Renal cortex interstitium (tissue), 15 donors: ENCODE data around the gene MUL1. TPM values are rescaled to one million over a fixed set of nuclear protein-coding genes. Genes with fewer than 3 reads are reported as not detected.

Experiments
- DNase-seq, 11 donors: peaks; one replicate each; pipeline ENCODE4 v3.0.0-alpha.2; 2013; ENCODE audit warnings: low read depth in 9 of 11, low spot score in 4 of 11; ENCODE audit errors: extremely low read depth in 1 of 11
- long read RNA-seq, 16 experiments: transcript quantifications; one replicate each; lab custom pipeline, GENCODE V29; 2026
- polyA plus RNA-seq, 3 donors: library from polyadenylated mRNA; unstranded; fragments of 120-200 nt; gene quantifications; one replicate each; pipeline ENCODE4 v1.2.1, GENCODE V29; 2013; ENCODE audit not compliant: insufficient read length in 3 of 3

MUL1 gene, protein sequence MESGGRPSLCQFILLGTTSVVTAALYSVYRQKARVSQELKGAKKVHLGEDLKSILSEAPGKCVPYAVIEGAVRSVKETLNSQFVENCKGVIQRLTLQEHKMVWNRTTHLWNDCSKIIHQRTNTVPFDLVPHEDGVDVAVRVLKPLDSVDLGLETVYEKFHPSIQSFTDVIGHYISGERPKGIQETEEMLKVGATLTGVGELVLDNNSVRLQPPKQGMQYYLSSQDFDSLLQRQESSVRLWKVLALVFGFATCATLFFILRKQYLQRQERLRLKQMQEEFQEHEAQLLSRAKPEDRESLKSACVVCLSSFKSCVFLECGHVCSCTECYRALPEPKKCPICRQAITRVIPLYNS
- 10 to 100 TPM; 30.4 to 39.7 (median 34.3) TPM for polyA plus RNA-seq
- long read RNA-seq, donor 1, transcript MUL1-201 (4 exons, 2,438 nt), result major isoform, 8 of 8 reads
- long read RNA-seq, donor 1, partial matches to known transcripts, result 0 of 8 reads
- long read RNA-seq, donor 1, other reads (novel, unspliced or antisense), result 0 of 8 reads
- long read RNA-seq, donor 2, transcript MUL1-201 (4 exons, 2,438 nt), result major isoform, 9 of 9 reads
- long read RNA-seq, donor 2, partial matches to known transcripts, result 0 of 9 reads
- long read RNA-seq, donor 2, other reads (novel, unspliced or antisense), result 0 of 9 reads
- long read RNA-seq, donor 3, transcript MUL1-201 (4 exons, 2,438 nt), result major isoform, 31 of 31 reads
- long read RNA-seq, donor 3, partial matches to known transcripts, result 0 of 31 reads
- long read RNA-seq, donor 3, other reads (novel, unspliced or antisense), result 0 of 31 reads
- long read RNA-seq, donor 4, transcript MUL1-201 (4 exons, 2,438 nt), result major isoform, 19 of 19 reads
- long read RNA-seq, donor 4, partial matches to known transcripts, result 0 of 19 reads
- long read RNA-seq, donor 4, other reads (novel, unspliced or antisense), result 0 of 19 reads
- long read RNA-seq, donor 5, result 0 reads
- long read RNA-seq, donor 6, transcript MUL1-201 (4 exons, 2,438 nt), result major isoform, 12 of 12 reads
- long read RNA-seq, donor 6, partial matches to known transcripts, result 0 of 12 reads
- long read RNA-seq, donor 6, other reads (novel, unspliced or antisense), result 0 of 12 reads
- long read RNA-seq, donor 7, transcript MUL1-201 (4 exons, 2,438 nt), result major isoform, 11 of 22 reads
- long read RNA-seq, donor 7, partial matches to known transcripts, result 11 of 22 reads
- long read RNA-seq, donor 7, other reads (novel, unspliced or antisense), result 0 of 22 reads
- long read RNA-seq, donor 8, transcript MUL1-201 (4 exons, 2,438 nt), result major isoform, 33 of 126 reads
- long read RNA-seq, donor 8, partial matches to known transcripts, result 51 of 126 reads
- long read RNA-seq, donor 8, other reads (novel, unspliced or antisense), result 42 of 126 reads
- long read RNA-seq, donor 9, transcript MUL1-201 (4 exons, 2,438 nt), result major isoform, 17 of 17 reads
- long read RNA-seq, donor 9, partial matches to known transcripts, result 0 of 17 reads
- long read RNA-seq, donor 9, other reads (novel, unspliced or antisense), result 0 of 17 reads
- long read RNA-seq, donor 10, transcript MUL1-201 (4 exons, 2,438 nt), result major isoform, 17 of 17 reads
- long read RNA-seq, donor 10, partial matches to known transcripts, result 0 of 17 reads
- long read RNA-seq, donor 10, other reads (novel, unspliced or antisense), result 0 of 17 reads
- long read RNA-seq, donor 11, transcript MUL1-201 (4 exons, 2,438 nt), result major isoform, 7 of 7 reads
- long read RNA-seq, donor 11, partial matches to known transcripts, result 0 of 7 reads
- long read RNA-seq, donor 11, other reads (novel, unspliced or antisense), result 0 of 7 reads
- long read RNA-seq, donor 12, transcript MUL1-201 (4 exons, 2,438 nt), result major isoform, 7 of 7 reads
- long read RNA-seq, donor 12, partial matches to known transcripts, result 0 of 7 reads
- long read RNA-seq, donor 12, other reads (novel, unspliced or antisense), result 0 of 7 reads
- long read RNA-seq, donor 13, transcript MUL1-201 (4 exons, 2,438 nt), result major isoform, 37 of 37 reads
- long read RNA-seq, donor 13, partial matches to known transcripts, result 0 of 37 reads
- long read RNA-seq, donor 13, other reads (novel, unspliced or antisense), result 0 of 37 reads
- long read RNA-seq, donor 14, transcript MUL1-201 (4 exons, 2,438 nt), result major isoform, 19 of 19 reads
- long read RNA-seq, donor 14, partial matches to known transcripts, result 0 of 19 reads
- long read RNA-seq, donor 14, other reads (novel, unspliced or antisense), result 0 of 19 reads
- long read RNA-seq, donor 15, transcript MUL1-201 (4 exons, 2,438 nt), result major isoform, 7 of 12 reads
- long read RNA-seq, donor 15, partial matches to known transcripts, result 5 of 12 reads
- long read RNA-seq, donor 15, other reads (novel, unspliced or antisense), result 0 of 12 reads
- long read RNA-seq, donor 16, transcript MUL1-201 (4 exons, 2,438 nt), result major isoform, 48 of 67 reads
- long read RNA-seq, donor 16, partial matches to known transcripts, result 19 of 67 reads
- long read RNA-seq, donor 16, other reads (novel, unspliced or antisense), result 0 of 67 reads

DNA sequence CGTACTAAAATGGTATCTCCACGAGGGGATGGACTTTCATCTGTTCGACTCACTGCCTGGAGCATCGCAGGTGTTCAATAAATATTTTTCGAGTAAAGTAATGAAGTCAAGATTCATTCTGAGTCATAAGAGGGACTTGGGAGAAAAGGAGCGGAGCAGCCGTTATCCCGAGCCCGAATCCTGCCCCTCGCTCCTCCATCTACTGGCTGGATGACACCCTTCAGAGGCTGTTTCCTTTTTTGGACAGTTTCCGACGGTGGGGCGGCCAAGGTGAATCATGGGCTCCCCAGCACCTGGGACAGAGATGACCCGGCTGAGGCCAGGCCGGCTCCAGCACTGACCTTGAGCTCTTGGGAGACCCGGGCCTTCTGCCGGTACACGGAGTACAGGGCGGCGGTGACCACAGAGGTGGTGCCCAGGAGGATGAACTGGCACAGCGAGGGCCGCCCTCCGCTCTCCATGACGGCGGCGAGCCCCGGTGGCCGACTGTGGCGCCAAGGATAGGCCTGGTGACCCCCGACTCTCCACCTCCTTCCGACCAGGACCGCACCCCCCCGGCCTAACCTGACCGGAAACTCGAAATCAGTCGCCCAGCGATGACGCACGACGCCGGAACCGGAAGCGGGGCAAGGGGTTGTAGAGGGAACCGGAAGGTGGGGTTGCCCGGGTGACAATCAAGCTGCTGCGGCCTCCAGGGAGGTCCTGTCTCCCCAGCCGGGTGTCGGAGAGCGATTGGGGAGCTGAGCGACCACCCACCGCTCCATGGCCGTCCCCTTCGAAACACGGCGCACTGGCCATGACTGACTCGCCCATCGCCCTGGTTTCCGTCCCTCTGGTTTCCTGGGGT lies at the start of gene MUL1:
Gene MUL1, minus strand, starts transcription at position 588 of the 847 bp plus-strand sequence. Its CDS starts 127 bp downstream, at position 461.
- peak in 10 of 11 donors; percentile 83 to 95 (median 93) for DNase-seq

GRCh38 chr1:20555758-20556120 lies 47.8 kb upstream of the MUL1 start:
- no peak for DNase-seq

- no peak for DNase-seq
Observed at GRCh38 chr1:20555025-20555757, 47.2 kb upstream of the MUL1 start.

GRCh38 chr1:20552728-20553445 lies 44.9 kb upstream of the MUL1 start:
- no peak for DNase-seq

DNA sequence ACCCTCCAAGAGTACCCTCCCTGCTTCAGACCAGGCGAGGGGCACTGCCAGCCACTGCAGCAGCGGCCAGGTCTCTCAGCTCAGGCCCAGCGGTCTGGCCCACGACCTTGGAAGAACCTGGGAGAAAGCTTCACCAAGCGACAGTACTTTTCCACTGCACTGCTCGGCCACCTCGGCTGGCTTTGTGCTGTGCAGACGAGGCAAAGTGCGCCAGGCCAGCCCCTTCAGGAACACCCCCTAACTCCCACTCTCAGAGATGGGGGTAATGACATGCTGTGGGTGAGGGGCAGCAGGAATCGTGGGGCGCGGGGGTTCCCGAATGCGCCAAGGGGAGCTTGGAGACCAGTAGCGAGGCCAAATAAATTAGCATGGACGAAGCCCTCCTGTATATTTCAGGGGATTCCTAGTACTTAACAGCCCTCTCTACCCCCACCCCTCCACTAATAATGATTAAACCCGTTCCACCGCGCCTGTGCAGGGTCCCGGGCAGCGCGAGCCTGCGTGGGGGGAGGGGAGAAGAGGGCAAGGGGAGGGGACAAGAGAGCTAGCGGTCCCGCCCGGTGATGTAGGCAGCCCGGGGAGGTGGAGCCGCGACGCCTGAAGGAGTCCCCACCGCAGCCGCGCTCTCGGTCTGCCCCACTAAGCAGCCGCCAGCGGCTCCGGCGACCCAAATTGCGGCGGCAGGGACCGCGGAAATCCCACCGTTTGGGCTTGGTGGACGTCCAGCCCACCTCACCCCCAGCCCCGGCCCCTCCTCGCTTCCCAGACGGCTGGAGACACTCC lies 44.2 kb upstream of the MUL1 start, which contains the start of gene FAM43B:
Gene FAM43B, plus strand, starts transcription at position 629 of the 783 bp plus-strand sequence. CDS start 401 bp downstream, outside the sequence.
- peak in 10 of 11 donors; percentile 66 to 88 (median 82) for DNase-seq

GRCh38 chr1:20551161-20551560 lies 43.2 kb upstream of the MUL1 start:
- no peak for DNase-seq

DNA sequence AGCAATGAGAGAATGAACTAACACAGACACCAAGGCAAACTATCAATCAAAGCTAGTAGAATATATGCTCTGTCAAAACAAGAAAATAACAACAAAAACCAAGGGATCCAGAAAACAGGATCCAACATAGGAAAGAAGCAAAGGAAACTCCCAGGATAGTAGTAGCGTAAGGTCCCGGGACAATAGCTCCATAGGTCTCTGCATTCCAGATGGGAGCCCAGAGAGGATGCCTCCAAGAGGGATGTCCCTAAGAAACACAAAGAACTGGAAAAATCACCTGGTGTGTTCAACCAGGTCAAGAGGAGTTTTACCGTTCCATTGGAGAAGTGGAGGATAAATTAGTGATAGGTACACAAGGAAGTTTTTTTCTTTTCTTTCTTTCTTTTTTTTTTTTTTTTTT lies 38.7 kb upstream of the MUL1 start:
- DNase-seq, result no peak

DNA sequence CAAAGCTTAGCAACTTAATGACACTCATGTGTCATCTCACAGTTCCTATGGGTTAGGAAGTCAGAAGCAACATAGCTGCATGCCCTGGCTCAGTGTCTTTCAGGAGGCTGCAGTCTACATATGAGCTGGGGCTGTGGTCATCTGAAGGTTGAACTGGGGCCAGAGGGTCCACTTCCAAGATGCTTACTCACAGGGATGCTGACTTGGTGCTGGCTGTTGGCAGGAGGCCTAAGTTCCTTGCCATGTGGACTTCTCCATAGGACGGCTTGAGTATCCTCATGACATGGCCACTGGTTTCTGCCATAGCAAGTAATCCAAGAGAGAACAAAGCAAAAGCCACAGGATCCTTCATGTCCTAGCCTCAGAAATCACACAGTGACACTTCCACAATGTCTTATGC lies 32.3 kb upstream of the MUL1 start:
- DNase-seq, result no peak

GRCh38 chr1:20538760-20539551 lies 31.0 kb upstream of the MUL1 start:
- no peak for DNase-seq

- DNase-seq, result no peak
Observed at GRCh38 chr1:20538227-20538626, 30.3 kb upstream of the MUL1 start.

DNA sequence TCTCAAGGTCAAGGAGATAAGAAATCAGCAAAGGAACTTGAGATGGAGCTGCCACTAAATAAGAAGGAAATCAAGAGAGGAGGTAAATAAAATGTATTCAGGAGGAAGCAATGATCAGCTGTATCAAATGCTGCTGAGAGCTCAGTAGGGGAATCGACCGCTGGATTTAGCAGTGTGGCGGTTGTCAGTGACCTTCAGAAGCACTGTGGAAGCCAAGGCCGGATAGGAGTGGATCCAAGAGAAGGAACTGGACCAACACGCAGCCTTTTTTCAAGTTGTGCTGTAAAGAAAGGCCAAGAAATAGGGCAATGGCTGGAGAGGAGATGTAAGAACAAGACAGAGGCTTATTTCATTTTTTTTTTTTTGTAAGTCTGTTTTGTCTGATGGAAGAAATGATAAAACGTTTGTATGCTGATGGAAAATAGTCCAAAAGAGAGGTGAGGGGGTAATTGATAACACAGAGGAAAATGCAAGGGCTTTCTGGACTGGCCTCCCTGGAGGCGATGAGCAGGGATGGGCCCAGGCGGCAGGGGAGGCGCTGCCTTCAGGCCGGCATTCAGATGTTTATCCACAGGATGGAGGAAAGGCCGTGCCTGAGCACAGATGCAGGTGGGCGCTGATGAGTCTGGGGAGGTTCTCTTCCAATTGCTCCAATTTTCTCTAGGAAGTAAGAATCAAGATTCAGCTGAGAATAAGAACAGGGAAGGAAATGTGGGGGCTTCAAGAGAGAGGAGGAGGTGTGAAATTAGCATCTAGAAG lies 26.9 kb upstream of the MUL1 start:
- DNase-seq, result no peak

DNA sequence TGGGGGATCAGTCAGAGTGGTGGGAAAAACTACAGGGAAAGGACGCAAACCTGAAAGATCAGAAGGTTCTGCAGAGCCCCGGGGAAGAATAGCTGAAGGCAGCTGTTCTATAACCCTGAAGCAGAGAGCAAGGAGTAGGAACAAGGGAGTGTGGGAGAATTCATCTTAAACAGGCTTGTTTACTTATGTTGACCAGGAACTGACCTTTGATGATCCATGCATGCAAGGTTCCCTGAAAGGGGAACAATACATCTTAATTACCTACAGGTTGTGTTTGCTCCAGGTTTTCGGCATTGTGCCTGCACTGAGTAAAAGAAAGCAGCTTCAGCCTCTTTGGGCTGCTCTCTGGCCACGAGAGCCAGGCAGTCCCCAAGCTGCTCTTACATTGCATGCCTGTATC lies 25.7 kb upstream of the MUL1 start:
- no peak for DNase-seq
